ENCODE data around the gene EGFR. TPM values are rescaled to one million over a fixed set of nuclear protein-coding genes. Genes with fewer than 3 reads are reported as not detected.

EGFR gene
- polyA plus RNA-seq, 2 of the 4 experiments (the other 2 are of a cell fraction): 59.5 to 63.8 TPM

DNA sequence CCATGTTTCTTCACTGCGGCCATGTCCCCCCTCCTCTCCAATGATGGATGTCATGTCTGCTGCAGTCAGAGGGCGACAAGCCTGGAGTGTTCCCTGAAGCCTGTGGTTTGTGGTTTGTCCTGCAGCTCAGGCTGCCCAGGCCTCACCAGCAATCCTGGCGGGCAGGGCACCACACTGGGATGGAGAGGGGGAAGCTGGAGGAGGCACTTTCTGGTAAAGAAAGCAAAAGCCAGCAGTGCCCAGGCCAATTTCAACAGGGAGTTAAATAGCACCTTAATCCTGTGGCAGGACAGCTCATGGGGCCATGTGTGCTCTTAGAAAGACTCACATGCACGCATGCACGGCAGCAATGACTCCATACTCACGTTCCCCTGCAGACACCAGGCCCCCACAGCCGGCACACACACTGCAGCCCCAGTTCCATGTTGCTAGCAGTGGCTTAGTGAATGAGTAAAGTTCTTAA lies 158.3 kb downstream of the EGFR start:
- DNase-seq (ENCODE audit: low read depth in 1 of 2, low spot score in 1 of 2) (no peak), ATAC-seq (no peak), FAIRE-seq (no peak)
- H3K4me3 ChIP-seq: no peak overlapping the region
- WGBS (ENCODE audit: missing lambda C conversion rate): 94% methylated on average over 7 of the region's 7 CpGs
- H3K4me1 ChIP-seq: peaks cover 8% of the 10 kb centered on the region
- POLR2A ChIA-PET: no interaction called here
- TF ChIP-seq MAFK (IDR thresholded peaks at IDR 0.05; ENCODE audit: partially characterized antibody) (no peak), GATA3 (IDR thresholded peaks at IDR 0.05; ENCODE audit: borderline replicate concordance) (no peak), EHMT2 (IDR thresholded peaks at IDR 0.05; ENCODE audit: low read depth) (no peak), MYC (IDR thresholded peaks at IDR 0.05; ENCODE audit: borderline replicate concordance, low read length) (no peak), ZFP36 (IDR thresholded peaks at IDR 0.05; ENCODE audit: borderline replicate concordance, partially characterized antibody) (no peak)
- TF ChIP-seq, protein P1, sequence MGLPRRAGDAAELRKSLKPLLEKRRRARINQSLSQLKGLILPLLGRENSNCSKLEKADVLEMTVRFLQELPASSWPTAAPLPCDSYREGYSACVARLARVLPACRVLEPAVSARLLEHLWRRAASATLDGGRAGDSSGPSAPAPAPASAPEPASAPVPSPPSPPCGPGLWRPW (IDR thresholded peaks at IDR 0.05): no peak
- TF ChIP-seq, protein P2, sequence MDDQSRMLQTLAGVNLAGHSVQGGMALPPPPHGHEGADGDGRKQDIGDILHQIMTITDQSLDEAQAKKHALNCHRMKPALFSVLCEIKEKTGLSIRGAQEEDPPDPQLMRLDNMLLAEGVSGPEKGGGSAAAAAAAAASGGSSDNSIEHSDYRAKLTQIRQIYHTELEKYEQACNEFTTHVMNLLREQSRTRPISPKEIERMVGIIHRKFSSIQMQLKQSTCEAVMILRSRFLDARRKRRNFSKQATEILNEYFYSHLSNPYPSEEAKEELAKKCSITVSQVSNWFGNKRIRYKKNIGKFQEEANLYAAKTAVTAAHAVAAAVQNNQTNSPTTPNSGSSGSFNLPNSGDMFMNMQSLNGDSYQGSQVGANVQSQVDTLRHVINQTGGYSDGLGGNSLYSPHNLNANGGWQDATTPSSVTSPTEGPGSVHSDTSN (IDR thresholded peaks at IDR 0.05): no peak
- no peak overlapping the region for H3K4me2 ChIP-seq
- CTCF ChIA-PET: interaction anchor here (0.9 to 4.3 kb wide), 5 partner anchors 22 to 403 kb away, joined by 3 to 14 read pairs (median 4); no protein-coding TSS in a partner anchor
- H3K27ac ChIP-seq: no peak overlapping the region
- H3K9me3 ChIP-seq: no peaks in the 10 kb centered on the region

DNA sequence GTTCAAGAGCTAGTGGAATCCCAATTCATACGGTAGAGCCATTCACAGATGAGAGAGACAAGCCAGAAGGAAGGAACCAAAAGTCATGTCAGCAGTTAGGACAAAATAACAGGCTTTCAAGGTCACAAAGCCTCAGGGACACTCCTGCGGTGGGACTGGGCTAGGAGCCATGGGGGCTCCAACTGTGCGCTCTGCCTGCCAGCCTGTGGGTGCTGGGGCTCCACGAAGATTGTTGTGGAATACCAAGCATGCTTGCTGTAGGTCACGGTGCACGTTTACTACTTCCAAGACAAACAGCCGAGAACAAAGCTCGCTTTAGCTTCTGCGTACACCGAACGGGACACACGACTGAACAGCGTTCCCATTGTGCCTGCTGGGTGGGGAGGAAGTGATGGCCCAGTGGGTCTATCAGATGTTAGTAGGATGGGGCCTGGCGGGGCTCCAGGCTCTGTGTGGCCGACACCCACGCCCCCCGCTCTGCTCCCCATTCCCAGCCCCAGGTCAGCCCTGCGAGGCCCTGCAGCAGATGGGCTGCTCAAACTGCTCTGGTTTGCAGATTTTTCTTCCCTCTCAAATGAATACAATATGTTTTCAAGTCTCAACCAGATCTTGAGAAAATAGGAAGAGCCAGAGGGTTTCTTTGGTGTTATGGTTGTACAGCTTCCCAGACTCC lies 158.9 kb downstream of the EGFR start:
- ChIA-PET POLR2A (no interaction called here), CTCF (interaction anchor here (0.9 to 4.3 kb wide), 7 partner anchors 23 to 404 kb away, joined by 3 to 14 read pairs (median 4); no protein-coding TSS in a partner anchor)
- H3K4me2 ChIP-seq: no peak overlapping the region
- ATAC-seq (no peak), DNase-seq (ENCODE audit: low read depth in 1 of 2, low spot score in 1 of 2) (no peak), FAIRE-seq (no peak)
- H3K27ac ChIP-seq: no peak overlapping the region
- TF ChIP-seq TP53 (CRISPR knock-in tag; IDR thresholded peaks at IDR 0.05): no peak
- TF ChIP-seq, protein P3, sequence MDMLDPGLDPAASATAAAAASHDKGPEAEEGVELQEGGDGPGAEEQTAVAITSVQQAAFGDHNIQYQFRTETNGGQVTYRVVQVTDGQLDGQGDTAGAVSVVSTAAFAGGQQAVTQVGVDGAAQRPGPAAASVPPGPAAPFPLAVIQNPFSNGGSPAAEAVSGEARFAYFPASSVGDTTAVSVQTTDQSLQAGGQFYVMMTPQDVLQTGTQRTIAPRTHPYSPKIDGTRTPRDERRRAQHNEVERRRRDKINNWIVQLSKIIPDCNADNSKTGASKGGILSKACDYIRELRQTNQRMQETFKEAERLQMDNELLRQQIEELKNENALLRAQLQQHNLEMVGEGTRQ (IDR thresholded peaks at IDR 0.05): no peak
- no peak for TF ChIP-seq SMC3 (IDR thresholded peaks at IDR 0.05)
- no peak for TF ChIP-seq HOXB13 (CRISPR knock-in tag; IDR thresholded peaks at IDR 0.05; ENCODE audit: low read depth)
- no peak for TF ChIP-seq CHD4 (IDR thresholded peaks at IDR 0.05; ENCODE audit: borderline replicate concordance)
- no peak for TF ChIP-seq FOSL2 (IDR thresholded peaks at IDR 0.05)
- TF ChIP-seq FOSL2 (CRISPR knock-in tag; IDR thresholded peaks at IDR 0.05): no peak
- no peak for TF ChIP-seq CBX8 (IDR thresholded peaks at IDR 0.05)
- no peak for TF ChIP-seq SREBF2 (IDR thresholded peaks at IDR 0.05)
- TF ChIP-seq GATA3 (IDR thresholded peaks at IDR 0.05; ENCODE audit: borderline replicate concordance): no peak
- no peak for TF ChIP-seq MAZ (IDR thresholded peaks at IDR 0.05; ENCODE audit: borderline replicate concordance, low read depth, low read length)
- no peak for TF ChIP-seq NR3C1 (IDR thresholded peaks at IDR 0.05)
- TF ChIP-seq PHF8 (IDR thresholded peaks at IDR 0.05; ENCODE audit: borderline replicate concordance, low read depth): no peak
- TF ChIP-seq HEYL (CRISPR knock-in tag; IDR thresholded peaks at IDR 0.05): no peak
- TF ChIP-seq JUN (IDR thresholded peaks at IDR 0.05): no peak
- TF ChIP-seq HOXA7 (CRISPR knock-in tag; IDR thresholded peaks at IDR 0.05): no peak
- TF ChIP-seq RNF2 (IDR thresholded peaks at IDR 0.05; ENCODE audit: borderline replicate concordance, low read depth): no peak
- H3K4me1 ChIP-seq: peaks cover 13% of the 10 kb centered on the region
- WGBS (ENCODE audit: missing lambda C conversion rate): 84% methylated on average over 17 of the region's 18 CpGs
- H3K9me3 ChIP-seq: no peaks in the 10 kb centered on the region
- no peak overlapping the region for H3K4me3 ChIP-seq

Data from A549 (cell line).